Gastrocnemius medialis (tissue), 4 donors: ENCODE results near the gene CHST11. TPM values are rescaled to one million over a fixed set of nuclear protein-coding genes. Genes with fewer than 3 reads are reported as not detected.

Experiments used
- ATAC-seq, 2 donors: fragments of 150-250 bp; one replicate each; pipeline ENCODE4 v1.9.1; 2016
- DNase-seq, 2 donors: peaks; one replicate each; pipeline ENCODE4 v3.0.0-alpha.2; 2019
- H3K27ac ChIP-seq, 4 donors: fragments of 200-600 bp; sonication (generic); 1 replicate in 1 of 4; 2 replicates in 3 of 4; pipeline ENCODE4 v1.5.1; 2016 to 2018; ENCODE audit warnings: mild to moderate bottlenecking in 2 of 4, moderate library complexity in 1 of 4
- H3K27me3 ChIP-seq, 3 donors: fragments of 200-600 bp; sonication (generic) in 2 of 3; 1 replicate in 1 of 3; 2 replicates in 2 of 3; pipeline versions ENCODE4 v1.5.1 to v1.6.0; 2016 to 2019; ENCODE audit warnings: mild to moderate bottlenecking in 1 of 3, moderate library complexity in 1 of 3
- H3K36me3 ChIP-seq, 2 donors: fragments of 200-600 bp; sonication (generic) in 1 of 2; one replicate each; pipeline ENCODE4 v1.5.1; 2017 to 2018
- H3K4me1 ChIP-seq, 2 donors: fragments of 200-600 bp; sonication (generic) in 1 of 2; one replicate each; pipeline ENCODE4 v1.5.1; 2016 to 2017; ENCODE audit warnings: mild to moderate bottlenecking in 2 of 2
- H3K4me3 ChIP-seq, 4 donors: fragments of 200-600 bp; sonication (generic) in 3 of 4; 1 replicate in 1 of 4; 2 replicates in 3 of 4; pipeline ENCODE4 v1.5.1; 2016 to 2019; ENCODE audit warnings: mild to moderate bottlenecking in 2 of 4
- H3K9me3 ChIP-seq, 3 donors: fragments of 200-600 bp; sonication (generic) in 2 of 3; 1 replicate in 1 of 3; 2 replicates in 2 of 3; pipeline ENCODE4 v1.5.1; 2016 to 2019
- POLR2A ChIP-seq, 2 donors: fragments of 450-650 bp; IDR thresholded peaks; one replicate each; pipeline ENCODE4 v1.6.1; 2017; ENCODE audit warnings: antibody characterized with exemption in 2 of 2, mild to moderate bottlenecking in 2 of 2, moderate library complexity in 2 of 2
- in situ Hi-C, 4 donors: fragments of 200-750 bp; cut with MboI; loops; one replicate each; pipeline versions ENCODE4 v1.15.0 to v1.8.0; 2017; ENCODE audit warnings: low sequenced_read_pairs in 4 of 4
- intact Hi-C: fragments of 100-400 bp; cut with DNase I; formaldehyde crosslinking; loops from one replicate; pipeline ENCODE4 v1.15.1; 2023; ENCODE audit warnings: low total_unique reads
- total RNA-seq, 4 donors: library from RNA; depleted of rRNA; stranded (reverse); fragments of >200 nt; gene quantifications; one replicate each; pipeline versions ENCODE4 v1.1.0 to v1.2.3, GENCODE V29; 2016
- TF ChIP-seq, protein P1 (sequence below), 5 experiments: fragments of 450-650 bp in 3 of 5; fragments of 200-600 bp in 2 of 5; sonication (generic) in 2 of 5; IDR thresholded peaks in 4 of 5; conservative IDR thresholded peaks in 1 of 5; 1 replicate in 4 of 5; 2 replicates in 1 of 5; pipeline ENCODE4 v1.5.1; 2016 to 2019; ENCODE audit warnings: antibody characterized with exemption in 5 of 5, mild to moderate bottlenecking in 3 of 5, moderate library complexity in 3 of 5

Gene CHST11
- total RNA-seq, 4 donors from 2014 or later = 0.17 to 2.1 (median 1.4) TPM

- no peak overlapping the region for H3K4me3 ChIP-seq
- no peaks in the 10 kb centered on the region for H3K36me3 ChIP-seq
- H3K27me3 ChIP-seq = no peaks in the 10 kb centered on the region
- no peaks in the 10 kb centered on the region for H3K9me3 ChIP-seq
- in situ Hi-C loops = no loop called here
- intact Hi-C loops = no loop called here
- DNase-seq (no peak), ATAC-seq (no peak)
- H3K27ac ChIP-seq = no peak overlapping the region
- peaks cover 14 to 23% of the 10 kb centered on the region in 2 donors for H3K4me1 ChIP-seq
- TF ChIP-seq, protein P1, sequence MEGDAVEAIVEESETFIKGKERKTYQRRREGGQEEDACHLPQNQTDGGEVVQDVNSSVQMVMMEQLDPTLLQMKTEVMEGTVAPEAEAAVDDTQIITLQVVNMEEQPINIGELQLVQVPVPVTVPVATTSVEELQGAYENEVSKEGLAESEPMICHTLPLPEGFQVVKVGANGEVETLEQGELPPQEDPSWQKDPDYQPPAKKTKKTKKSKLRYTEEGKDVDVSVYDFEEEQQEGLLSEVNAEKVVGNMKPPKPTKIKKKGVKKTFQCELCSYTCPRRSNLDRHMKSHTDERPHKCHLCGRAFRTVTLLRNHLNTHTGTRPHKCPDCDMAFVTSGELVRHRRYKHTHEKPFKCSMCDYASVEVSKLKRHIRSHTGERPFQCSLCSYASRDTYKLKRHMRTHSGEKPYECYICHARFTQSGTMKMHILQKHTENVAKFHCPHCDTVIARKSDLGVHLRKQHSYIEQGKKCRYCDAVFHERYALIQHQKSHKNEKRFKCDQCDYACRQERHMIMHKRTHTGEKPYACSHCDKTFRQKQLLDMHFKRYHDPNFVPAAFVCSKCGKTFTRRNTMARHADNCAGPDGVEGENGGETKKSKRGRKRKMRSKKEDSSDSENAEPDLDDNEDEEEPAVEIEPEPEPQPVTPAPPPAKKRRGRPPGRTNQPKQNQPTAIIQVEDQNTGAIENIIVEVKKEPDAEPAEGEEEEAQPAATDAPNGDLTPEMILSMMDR (IDR thresholded peaks at IDR 0.05 in 4 of 5, conservative IDR thresholded peaks at IDR 0.05 in 1 of 5) = no peak
- TF ChIP-seq POLR2A (IDR thresholded peaks at IDR 0.05) = no peak
These were observed 213.1 kb downstream of the CHST11 start for GRCh38 chr12:104669851-104670337.

DNA sequence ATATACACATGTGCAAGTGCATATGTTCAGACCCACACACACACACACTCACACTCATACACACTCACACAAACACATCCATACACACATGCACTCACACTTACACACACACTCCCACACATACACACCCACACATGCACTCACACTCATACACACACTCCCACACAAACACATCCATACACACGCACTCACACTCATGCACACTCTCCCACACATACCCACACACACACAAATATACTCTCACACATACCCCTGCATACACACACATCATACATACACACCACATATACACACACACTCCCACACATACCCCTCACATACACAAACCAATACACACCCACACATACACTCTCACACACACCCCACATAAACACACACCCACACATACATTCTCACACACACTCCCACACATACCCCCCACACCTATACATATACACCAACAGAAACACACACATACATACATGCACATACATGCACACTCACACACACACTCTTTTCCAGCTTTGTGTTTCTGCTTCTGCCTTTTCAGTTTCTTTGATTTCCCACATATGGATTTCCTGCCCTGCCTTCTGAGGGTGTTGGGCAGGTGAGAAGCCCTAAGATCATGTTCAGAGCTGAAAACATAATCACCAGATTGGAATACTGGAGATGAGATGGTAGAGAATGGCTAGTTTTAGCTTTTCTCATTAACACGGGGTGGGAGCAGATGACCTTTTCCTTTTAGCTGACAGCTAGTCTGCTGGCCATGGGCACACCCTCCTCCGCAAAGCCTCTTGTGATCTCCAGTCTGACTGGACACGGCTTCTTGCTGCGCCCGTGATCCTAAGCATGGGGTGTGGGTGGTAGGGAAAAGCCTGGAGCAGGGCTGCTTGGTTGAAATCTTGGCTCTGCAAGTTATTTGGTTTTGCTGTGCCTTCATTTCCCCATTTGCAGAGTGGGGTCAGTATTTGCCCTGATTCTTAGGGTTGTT lies 214.0 kb downstream of the CHST11 start:
- Histone ChIP-seq H3K4me1 (peaks cover 14 to 23% of the 10 kb centered on the region in 2 donors), H3K9me3 (no peaks in the 10 kb centered on the region), H3K36me3 (no peaks in the 10 kb centered on the region), H3K4me3 (no peak overlapping the region), H3K27me3 (no peaks in the 10 kb centered on the region), H3K27ac (peak overlapping the region in 2 of 4 donors; percentile 13 to 45)
- TF ChIP-seq, protein P1 (IDR thresholded peaks at IDR 0.05 in 4 of 5, conservative IDR thresholded peaks at IDR 0.05 in 1 of 5) = no peak
- no peak for TF ChIP-seq POLR2A (IDR thresholded peaks at IDR 0.05)
- DNase-seq (no peak), ATAC-seq (no peak)
- in situ Hi-C loops (no loop called here), intact Hi-C loops (no loop called here)

DNA sequence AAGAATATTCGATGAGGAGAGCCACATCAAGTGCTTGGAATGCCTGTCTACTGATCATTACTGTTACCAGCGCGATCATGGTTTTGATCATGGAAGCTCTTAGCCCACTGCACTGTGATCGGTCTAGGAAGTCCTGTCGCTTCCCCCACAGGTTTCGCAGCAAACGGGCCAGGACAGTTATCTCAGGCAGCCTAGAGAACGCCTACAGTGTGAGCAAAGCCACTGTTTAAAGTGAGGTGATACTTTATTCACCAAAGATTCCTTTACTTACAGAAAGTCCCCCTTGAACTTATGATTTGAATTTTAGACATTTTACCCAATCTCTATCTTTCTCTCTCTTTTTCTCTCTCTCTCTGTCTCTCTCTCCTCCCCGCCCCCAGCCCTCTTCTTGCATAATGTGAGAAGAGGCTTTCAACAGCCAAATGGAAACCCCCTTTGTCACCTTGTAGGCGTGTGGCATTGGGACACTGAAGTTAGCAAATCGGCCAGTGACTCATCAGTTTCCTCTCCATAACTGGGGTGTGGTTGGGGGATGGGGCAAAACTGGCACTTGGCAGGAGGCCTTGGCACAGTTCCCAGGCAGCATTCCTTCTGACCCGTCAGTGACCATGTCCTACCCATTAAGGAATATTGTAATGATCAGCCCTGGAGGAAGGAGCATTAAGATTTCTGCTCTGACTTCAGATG lies 214.8 kb downstream of the CHST11 start:
- TF ChIP-seq POLR2A (IDR thresholded peaks at IDR 0.05) = no peak
- TF ChIP-seq, protein P1 (IDR thresholded peaks at IDR 0.05 in 4 of 5, conservative IDR thresholded peaks at IDR 0.05 in 1 of 5) = no peak
- H3K4me1 ChIP-seq = peaks cover 14 to 23% of the 10 kb centered on the region in 2 donors
- intact Hi-C loops (loop anchor here (2.0 kb wide), 1 partner anchor 15 kb away; no protein-coding TSS in a partner anchor), in situ Hi-C loops (no loop called here)
- DNase-seq (peak; percentile 54 to 78), ATAC-seq (peak; percentile 55 to 74)
- H3K27me3 ChIP-seq = no peaks in the 10 kb centered on the region
- peak overlapping the region in 3 of 4 donors; percentile 54 to 68 (median 54) for H3K27ac ChIP-seq
- H3K9me3 ChIP-seq = no peaks in the 10 kb centered on the region
- H3K36me3 ChIP-seq = no peaks in the 10 kb centered on the region
- no peak overlapping the region for H3K4me3 ChIP-seq

DNA sequence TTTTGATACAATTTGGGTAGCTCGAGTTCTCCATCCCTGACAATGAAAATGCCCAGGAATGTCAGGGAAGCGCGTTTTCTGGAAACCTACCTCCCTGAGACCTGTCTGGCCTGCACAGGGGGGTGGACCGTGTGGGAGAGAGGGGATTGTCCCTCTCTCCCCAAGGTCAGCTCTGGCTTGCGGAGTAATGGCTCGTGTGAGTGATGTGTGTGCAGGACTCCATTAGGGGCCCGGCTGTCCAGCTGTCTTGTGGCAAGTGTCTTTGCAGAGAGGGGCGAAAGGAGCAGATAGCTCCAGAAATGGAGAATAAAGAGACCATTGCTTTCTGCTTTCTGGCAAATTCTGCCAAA lies 215.3 kb downstream of the CHST11 start:
- Histone ChIP-seq H3K9me3 (no peaks in the 10 kb centered on the region), H3K4me1 (peaks cover 14 to 23% of the 10 kb centered on the region in 2 donors), H3K27me3 (no peaks in the 10 kb centered on the region), H3K4me3 (no peak overlapping the region), H3K27ac (peak overlapping the region; percentile 54 to 68 (median 54)), H3K36me3 (no peaks in the 10 kb centered on the region)
- ATAC-seq (peak in 1 of 2 donors; percentile 1), DNase-seq (no peak)
- in situ Hi-C loops (no loop called here), intact Hi-C loops (loop anchor here (2.0 kb wide), 1 partner anchor 15 kb away; no protein-coding TSS in a partner anchor)
- TF ChIP-seq POLR2A (IDR thresholded peaks at IDR 0.05) = no peak
- TF ChIP-seq, protein P1 (IDR thresholded peaks at IDR 0.05 in 4 of 5, conservative IDR thresholded peaks at IDR 0.05 in 1 of 5) = no peak
